ENCODE results near the gene THADA.
A peak's percentile ranks its signal among the peaks of the same experiment; 100 is the strongest.

The THADA gene

DNA sequence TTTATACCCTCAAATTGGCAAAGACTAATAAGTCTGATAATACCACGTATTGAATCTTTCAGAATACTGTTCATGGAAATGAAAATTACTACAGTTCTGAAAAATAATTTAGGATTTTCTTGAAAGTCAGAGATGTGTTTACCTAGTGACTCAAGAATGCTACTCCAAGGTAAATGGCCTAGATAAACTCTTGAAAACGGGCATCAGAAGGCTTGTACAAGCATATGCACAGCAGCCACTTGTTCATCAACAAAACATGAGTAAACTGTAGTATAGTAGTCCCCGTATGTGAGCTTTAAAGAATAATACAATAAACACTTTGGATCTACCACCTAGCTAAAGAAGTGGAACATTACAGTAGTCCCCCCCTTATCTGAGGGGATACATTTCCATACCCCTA is 157.5 kb downstream of the THADA start:
- DNase-seq, result no peak

- DNase-seq, result no peak
These were observed 158.5 kb downstream of the THADA start for GRCh38 chr2:43437363-43437762.

- DNase-seq, result no peak
These were observed 159.4 kb downstream of the THADA start for GRCh38 chr2:43436431-43436830.

DNA sequence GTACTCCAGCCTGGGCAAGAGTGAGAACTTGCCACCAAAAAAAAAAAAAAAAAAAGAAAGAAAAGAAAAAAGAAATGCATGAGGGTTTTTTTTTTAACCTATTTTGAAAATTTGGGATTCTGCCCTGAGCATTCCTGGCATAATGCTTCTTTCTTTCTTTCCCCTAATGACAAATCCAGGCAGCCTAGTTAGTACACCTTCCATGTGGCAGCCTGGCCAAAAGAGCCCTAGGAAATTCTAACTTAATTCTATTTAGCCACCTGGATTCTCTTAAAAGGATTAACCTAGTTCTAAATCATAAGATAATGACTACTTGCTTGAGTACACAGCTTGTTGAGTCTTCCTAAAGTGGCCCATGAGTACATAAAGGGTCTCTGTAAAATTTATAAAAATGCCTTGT is 160.1 kb downstream of the THADA start:
- no peak for DNase-seq

DNA sequence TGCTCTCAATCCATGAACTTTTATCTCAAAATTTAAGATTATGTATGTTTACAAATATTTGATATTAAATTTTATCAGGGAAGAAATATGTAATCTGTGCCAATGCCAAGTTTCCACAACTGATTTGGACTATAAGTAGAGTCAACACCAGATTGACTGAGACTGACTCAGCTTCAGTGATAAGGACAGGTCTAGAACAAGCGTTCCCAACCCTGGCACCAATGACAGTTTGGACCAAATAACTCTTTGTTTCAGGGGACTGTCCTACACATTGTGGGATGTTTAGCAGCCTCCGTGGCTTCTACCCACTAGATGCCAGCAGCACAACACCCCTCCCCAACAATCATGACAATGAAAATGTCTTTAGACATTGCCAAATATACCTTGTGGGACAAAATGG is 165.3 kb downstream of the THADA start:
- no peak for DNase-seq

GRCh38 chr2:43429369-43429768 is 166.5 kb downstream of the THADA start:
- no peak for DNase-seq

- DNase-seq, result no peak
These were observed 168.8 kb downstream of the THADA start for GRCh38 chr2:43427032-43427424.

DNA sequence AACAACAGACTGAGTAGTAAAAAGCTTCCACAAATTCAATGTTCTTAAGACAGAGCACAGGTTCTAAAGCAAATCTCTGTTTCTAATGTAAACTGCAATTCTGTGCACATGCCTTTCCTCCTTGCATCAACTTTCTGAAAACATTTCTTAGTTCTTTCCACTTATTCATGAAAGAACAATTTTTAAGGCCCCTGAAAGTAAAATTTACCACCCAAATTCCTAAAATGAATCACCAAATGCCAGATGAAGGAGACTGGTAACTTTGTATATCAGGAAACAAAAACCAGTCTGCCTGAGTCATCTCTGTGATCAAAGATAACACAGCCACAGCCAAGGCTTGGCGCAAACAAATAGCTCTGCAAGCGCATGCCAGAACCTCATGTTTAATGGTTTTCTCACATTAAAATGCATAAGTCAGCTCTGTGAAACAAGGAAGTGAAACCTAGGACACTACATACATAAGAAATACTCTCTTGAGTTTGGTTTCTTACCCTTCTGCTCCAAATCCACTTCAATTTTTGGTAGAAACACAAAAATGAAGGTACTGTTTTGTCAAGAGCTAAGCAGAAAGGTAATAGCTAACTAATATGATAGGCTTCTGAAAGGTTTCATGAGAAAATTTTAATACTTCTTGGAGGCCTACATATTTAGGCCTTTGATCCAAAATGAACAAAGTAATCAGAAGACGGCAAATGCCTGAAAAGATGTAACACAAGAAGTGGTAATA is 169.4 kb downstream of the THADA start:
- DNase-seq, result peak; percentile 96

DNA sequence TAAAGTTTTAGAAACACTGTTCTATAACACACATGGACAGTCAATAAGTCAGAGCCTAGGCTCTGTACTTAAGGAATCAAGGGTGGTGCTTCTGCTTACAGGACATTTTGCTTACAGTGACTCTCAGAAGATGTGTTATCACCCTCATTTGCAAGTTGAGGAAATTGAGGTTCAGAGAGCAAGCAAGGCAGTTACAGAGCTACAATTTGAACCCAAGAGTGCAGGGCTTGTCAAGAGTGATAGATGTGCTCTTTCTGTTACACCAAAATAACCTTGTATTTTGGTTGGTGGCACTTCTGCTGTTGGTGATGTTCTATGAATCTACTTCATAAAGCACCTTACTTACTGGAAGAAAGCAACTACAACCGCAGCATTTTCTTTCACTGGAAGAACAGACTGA is 170.2 kb downstream of the THADA start:
- DNase-seq, result no peak

- DNase-seq, result no peak
These were observed 171.3 kb downstream of the THADA start for GRCh38 chr2:43424262-43425207.

DNA sequence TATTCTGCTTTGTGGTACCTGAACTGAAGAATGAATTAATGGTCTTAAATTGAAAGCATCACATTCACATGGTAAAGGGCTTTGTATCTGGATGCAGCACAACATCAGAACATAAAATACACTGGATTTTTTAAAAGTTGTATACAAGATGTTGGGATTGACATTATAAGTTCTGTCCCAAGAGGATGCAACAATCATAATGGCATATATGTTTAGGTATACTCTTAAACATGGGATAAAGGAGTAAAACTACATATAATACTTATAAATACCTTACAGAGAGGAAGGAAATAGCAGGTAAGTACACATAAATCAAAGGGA is 171.9 kb downstream of the THADA start:
- DNase-seq, result no peak

DNA sequence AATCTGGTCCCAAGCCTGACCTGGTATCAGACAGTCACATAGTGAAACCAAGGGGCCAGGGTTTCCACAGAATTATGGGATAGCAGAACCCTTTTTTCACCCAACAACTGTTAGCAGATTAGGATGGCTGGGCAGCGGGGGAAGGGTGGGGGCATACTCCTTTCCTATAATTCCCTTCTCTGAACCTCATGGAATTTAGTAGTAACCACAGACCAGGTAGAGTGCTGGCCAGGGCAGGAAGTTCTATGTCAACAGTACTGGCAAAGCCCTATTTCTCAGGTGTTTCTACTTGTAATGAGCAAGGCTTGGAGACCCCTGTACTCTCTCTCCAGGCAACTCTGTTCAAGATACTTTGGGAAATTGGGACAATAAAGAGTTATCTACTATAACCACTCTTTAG is 174.6 kb downstream of the THADA start:
- no peak for DNase-seq

GRCh38 chr2:43420389-43420801 is 175.4 kb downstream of the THADA start:
- DNase-seq, result no peak

DNA sequence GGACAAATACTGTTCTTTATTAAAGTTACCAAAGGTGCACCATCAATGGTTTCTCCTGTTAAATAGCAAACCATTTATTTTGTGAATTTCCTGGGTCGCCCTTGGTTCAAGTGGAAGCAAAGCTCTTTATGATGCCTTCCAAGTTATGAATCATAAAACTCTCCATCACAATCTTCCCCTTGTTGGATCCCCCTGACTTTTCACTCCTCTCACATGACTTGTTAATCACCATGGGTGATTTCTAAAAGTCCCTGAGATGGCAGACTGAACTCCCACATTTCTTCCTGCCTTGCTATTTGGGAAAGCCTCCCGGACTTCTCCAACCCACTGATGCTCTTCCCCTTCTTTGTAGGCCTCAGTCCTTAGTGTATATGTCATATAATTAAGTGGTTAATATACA is 176.0 kb downstream of the THADA start:
- DNase-seq, result no peak

DNA sequence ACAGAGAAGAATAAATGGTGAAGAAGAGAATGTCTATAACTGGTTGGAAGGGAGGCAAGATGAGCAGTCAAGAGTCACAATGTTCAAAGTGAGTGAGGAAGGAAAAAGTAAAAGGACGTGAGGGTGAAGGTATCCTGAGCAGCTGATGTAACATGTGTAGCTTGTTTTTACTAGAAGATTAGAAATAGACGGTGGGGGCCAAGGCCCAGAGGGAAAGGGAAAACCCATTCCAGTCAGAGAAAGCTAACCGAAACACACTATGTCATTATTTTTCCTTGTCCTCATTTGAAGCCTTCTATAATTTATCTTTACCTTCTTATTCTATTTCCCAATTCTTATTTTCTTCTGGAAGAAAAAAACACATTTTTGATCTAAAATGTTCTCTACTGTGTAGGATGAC is 176.6 kb downstream of the THADA start:
- DNase-seq, result no peak

GRCh38 chr2:43418680-43419079 is 177.2 kb downstream of the THADA start:
- DNase-seq, result no peak

GRCh38 chr2:43417300-43417699 is 178.5 kb downstream of the THADA start:
- no peak for DNase-seq

GRCh38 chr2:43415592-43415991 is 180.2 kb downstream of the THADA start:
- DNase-seq, result no peak

- no peak for DNase-seq
These were observed 181.2 kb downstream of the THADA start for GRCh38 chr2:43414586-43415135.

- no peak for DNase-seq
These were observed 181.8 kb downstream of the THADA start for GRCh38 chr2:43414033-43414432.

DNA sequence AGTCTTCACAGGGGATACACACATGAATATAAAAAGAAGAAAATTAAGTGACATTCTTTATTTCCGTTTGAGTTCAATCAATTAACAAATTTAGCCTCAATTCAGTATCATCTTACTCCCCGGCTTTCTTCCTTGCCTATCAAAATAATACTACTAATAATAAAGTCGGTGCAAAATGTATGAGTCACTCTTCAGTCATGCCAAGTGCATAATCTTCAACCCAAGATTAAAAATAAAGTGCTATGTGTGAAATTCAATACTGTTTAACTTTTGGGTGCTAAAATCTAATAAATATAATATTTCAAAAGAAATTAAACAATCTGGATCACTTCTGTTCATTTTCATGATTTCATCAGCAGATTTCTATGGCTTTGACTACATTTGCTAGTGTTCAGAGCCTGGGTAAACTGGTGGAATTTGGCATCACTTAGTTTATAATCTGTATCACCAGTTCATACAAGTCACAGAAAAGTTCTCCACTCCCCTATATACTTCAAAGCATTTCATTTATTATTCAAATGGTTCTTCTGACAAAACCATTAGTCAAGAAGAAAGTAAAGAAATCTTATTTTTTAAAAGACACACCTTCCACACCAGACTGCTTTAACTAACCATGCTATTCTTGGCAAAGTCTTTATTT is 183.6 kb downstream of the THADA start:
- DNase-seq, result peak; percentile 41

DNA sequence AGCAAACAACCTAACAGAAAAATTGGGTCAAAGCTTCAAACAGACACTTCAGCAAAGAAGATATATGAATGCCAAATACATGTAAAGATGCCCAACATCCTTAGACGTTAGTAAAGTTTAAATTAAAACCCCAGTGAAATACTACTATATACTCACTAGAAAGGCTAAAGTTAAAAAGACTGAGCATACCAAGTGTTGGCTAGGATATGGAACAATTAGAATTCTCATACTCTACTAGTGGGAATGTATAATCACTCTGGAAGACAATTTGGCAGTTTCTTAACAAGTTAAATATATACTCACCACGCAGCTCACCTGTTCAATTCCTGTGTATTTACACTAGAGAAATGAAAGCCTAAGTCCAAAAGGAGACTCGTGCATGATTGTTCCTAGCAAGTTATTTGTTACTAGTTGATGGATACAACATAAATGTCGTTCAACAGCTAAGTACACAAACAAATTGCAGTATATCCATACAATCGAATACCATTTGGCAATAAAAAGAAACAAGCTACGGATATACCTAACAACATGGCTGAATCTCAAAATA is 185.7 kb downstream of the THADA start:
- DNase-seq, result no peak

Measured in fibroblast of skin of scalp (primary cell).